ENCODE measurements around the gene KCNH2. TPM values are rescaled to one million over a fixed set of nuclear protein-coding genes. Genes with fewer than 3 reads are reported as not detected.

KCNH2 gene
- total RNA-seq, 1 experiment from 2014 or later, result 16.2 TPM

DNA sequence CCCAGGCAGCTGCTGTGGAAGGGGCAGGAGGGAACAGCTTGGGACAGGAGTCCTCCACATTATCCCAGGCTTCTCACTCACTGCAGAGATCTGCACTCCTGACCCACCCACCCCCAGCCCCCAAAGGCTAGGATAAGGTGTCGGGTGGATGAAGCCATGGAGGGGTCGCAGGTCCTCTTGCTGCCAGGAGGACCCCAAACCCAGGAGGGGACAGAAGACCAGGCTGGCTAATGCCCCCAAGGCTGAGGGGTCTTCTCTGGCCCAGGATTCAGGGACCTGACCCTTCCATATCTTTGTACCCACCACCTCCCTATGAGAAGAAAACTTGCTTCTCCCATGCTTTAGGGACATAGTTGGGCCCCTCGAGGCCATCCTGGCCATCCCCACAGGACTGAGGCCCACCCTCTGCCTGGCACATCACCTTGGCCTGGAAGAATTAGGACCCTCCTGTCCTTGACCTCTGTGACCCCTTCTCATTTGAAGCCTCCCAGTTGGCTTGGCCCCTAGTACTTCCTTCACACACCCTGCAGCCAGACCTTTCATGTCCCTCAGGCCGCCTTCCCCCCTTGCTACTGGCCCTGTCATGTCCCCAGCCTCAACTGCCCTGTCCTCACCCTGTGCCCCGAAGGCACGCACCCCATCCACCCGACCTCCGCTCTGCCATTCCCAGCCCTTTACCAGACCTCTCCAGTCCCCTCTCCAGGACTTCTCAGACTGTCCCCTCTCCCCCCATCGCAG, 21.6 kb downstream of the KCNH2 start:
- POLR2A ChIA-PET, result interaction anchor here (0.6 kb wide), 1 partner anchor 39 kb away, joined by 3 read pairs; no protein-coding TSS in a partner anchor
- no peak for ATAC-seq
- H3K27me3 Mint-ChIP-seq (ENCODE audit: low read depth), result no peaks in the 10 kb centered on the region
- no peaks in the 10 kb centered on the region for H3K9me3 Mint-ChIP-seq
- no peak for DNase-seq (ENCODE audit: low spot score)
- H3K36me3 Mint-ChIP-seq, result peaks cover under 1% of the 10 kb centered on the region; the same call in 1 of the 2 replicates
- H3K4me1 Mint-ChIP-seq, result peaks cover 7% of the 10 kb centered on the region
- peak overlapping the region; percentile 66; the same call in 1 of the 2 replicates for H3K27ac Mint-ChIP-seq
- no peak overlapping the region for H3K4me3 Mint-ChIP-seq
- TF ChIP-seq NFYB (CRISPR knock-in tag; conservative IDR thresholded peaks at IDR 0.05; ENCODE audit: low read depth) (no peak), NFATC4 (CRISPR knock-in tag; IDR thresholded peaks at IDR 0.05) (no peak), NR1H2 (CRISPR knock-in tag; IDR thresholded peaks at IDR 0.05) (no peak), CREB1 (CRISPR knock-in tag; IDR thresholded peaks at IDR 0.05) (no peak), TP53 (CRISPR knock-in tag; IDR thresholded peaks at IDR 0.05) (no peak), SMAD3 (CRISPR knock-in tag; IDR thresholded peaks at IDR 0.05; ENCODE audit: borderline replicate concordance) (no peak), FOXK1 (CRISPR knock-in tag; IDR thresholded peaks at IDR 0.05) (no peak), ELF4 (CRISPR knock-in tag; IDR thresholded peaks at IDR 0.05; ENCODE audit: low read depth) (no peak), ZNF423 (CRISPR knock-in tag; IDR thresholded peaks at IDR 0.05) (no peak)
- TF ChIP-seq, protein P1, sequence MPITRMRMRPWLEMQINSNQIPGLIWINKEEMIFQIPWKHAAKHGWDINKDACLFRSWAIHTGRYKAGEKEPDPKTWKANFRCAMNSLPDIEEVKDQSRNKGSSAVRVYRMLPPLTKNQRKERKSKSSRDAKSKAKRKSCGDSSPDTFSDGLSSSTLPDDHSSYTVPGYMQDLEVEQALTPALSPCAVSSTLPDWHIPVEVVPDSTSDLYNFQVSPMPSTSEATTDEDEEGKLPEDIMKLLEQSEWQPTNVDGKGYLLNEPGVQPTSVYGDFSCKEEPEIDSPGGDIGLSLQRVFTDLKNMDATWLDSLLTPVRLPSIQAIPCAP (CRISPR knock-in tag; IDR thresholded peaks at IDR 0.05), result no peak
- TF ChIP-seq, protein P2, sequence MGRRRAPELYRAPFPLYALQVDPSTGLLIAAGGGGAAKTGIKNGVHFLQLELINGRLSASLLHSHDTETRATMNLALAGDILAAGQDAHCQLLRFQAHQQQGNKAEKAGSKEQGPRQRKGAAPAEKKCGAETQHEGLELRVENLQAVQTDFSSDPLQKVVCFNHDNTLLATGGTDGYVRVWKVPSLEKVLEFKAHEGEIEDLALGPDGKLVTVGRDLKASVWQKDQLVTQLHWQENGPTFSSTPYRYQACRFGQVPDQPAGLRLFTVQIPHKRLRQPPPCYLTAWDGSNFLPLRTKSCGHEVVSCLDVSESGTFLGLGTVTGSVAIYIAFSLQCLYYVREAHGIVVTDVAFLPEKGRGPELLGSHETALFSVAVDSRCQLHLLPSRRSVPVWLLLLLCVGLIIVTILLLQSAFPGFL (CRISPR knock-in tag; IDR thresholded peaks at IDR 0.05; ENCODE audit: borderline replicate concordance), result no peak
- TF ChIP-seq, protein P3, sequence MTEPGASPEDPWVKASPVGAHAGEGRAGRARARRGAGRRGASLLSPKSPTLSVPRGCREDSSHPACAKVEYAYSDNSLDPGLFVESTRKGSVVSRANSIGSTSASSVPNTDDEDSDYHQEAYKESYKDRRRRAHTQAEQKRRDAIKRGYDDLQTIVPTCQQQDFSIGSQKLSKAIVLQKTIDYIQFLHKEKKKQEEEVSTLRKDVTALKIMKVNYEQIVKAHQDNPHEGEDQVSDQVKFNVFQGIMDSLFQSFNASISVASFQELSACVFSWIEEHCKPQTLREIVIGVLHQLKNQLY (CRISPR knock-in tag; IDR thresholded peaks at IDR 0.05), result no peak
- TF ChIP-seq, protein P4, sequence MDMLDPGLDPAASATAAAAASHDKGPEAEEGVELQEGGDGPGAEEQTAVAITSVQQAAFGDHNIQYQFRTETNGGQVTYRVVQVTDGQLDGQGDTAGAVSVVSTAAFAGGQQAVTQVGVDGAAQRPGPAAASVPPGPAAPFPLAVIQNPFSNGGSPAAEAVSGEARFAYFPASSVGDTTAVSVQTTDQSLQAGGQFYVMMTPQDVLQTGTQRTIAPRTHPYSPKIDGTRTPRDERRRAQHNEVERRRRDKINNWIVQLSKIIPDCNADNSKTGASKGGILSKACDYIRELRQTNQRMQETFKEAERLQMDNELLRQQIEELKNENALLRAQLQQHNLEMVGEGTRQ (CRISPR knock-in tag; IDR thresholded peaks at IDR 0.05), result no peak
- TF ChIP-seq, protein P5, sequence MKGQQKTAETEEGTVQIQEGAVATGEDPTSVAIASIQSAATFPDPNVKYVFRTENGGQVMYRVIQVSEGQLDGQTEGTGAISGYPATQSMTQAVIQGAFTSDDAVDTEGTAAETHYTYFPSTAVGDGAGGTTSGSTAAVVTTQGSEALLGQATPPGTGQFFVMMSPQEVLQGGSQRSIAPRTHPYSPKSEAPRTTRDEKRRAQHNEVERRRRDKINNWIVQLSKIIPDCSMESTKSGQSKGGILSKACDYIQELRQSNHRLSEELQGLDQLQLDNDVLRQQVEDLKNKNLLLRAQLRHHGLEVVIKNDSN (CRISPR knock-in tag; IDR thresholded peaks at IDR 0.05), result no peak
- TF ChIP-seq, protein P6, sequence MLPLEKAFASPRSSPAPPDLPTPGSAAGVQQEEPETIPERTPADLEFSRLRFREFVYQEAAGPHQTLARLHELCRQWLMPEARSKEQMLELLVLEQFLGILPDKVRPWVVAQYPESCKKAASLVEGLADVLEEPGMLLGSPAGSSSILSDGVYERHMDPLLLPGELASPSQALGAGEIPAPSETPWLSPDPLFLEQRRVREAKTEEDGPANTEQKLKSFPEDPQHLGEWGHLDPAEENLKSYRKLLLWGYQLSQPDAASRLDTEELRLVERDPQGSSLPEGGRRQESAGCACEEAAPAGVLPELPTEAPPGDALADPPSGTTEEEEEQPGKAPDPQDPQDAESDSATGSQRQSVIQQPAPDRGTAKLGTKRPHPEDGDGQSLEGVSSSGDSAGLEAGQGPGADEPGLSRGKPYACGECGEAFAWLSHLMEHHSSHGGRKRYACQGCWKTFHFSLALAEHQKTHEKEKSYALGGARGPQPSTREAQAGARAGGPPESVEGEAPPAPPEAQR (CRISPR knock-in tag; IDR thresholded peaks at IDR 0.05), result no peak
- CTCF ChIA-PET, result interaction anchor here (1.1 to 2.2 kb wide), 5 partner anchors 29 to 62 kb away, joined by 3 to 12 read pairs (median 4); no protein-coding TSS in a partner anchor

DNA sequence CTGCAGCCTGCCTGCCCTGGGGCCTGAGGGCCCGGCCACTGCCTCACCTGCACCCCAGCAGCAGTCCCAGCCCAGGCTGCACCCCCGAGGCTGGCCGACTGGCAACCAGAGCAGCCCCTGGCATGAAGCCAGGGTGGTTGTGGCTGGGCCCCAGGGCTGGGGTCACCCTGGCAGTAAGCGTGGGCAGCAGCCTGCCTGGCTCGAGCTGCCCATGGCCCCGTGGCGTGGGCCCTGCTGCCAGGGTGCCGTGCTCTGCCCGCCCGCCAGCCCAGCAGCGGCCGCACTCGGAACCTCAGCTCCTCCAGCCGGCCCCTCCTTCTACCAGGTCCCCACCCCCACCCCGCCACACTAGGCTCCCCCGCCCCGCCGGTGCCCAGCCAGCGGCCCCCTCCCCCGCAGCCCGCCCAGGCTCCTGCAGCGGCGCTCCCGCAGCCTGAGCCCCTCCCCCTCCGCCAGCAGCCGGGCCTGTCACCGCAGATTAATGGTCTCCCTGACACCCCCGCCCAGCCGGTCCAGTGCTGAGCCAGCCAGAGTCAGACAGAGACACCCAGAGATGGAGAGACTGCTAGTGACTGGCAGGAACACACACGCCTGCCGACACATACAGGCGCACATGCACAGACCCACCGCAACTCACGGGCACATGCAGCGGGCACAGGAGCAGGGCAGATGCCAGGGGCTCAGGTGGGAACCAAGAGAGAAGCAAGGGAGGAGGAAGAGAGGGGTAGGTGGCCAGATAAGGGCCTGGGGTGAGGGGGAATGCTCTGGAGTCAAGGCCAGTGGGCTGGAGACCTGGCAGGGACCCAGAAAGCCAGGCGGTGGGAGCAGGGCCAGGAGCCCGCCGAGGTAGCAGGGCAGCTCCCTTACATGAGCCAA, 22.4 kb downstream of the KCNH2 start:
- Mint-ChIP-seq H3K9me3 (no peaks in the 10 kb centered on the region), H3K4me3 (no peak overlapping the region), H3K36me3 (peaks cover 4% of the 10 kb centered on the region; the same call in 1 of the 2 replicates), H3K27ac (peak overlapping the region; percentile 76; the same call in 1 of the 2 replicates), H3K4me1 (peaks cover 7% of the 10 kb centered on the region), H3K27me3 (ENCODE audit: low read depth) (no peaks in the 10 kb centered on the region)
- DNase-seq (ENCODE audit: low spot score) (peak; percentile 60), ATAC-seq (peak; percentile 53)
- ChIA-PET CTCF (interaction anchor here (0.5 to 3.0 kb wide), 8 partner anchors 9 to 79 kb away, joined by 3 to 12 read pairs (median 4); no protein-coding TSS in a partner anchor), POLR2A (no interaction called here)
- TF ChIP-seq ZNF219 (CRISPR knock-in tag; IDR thresholded peaks at IDR 0.05; ENCODE audit: borderline replicate concordance) (no peak), NFYB (CRISPR knock-in tag; conservative IDR thresholded peaks at IDR 0.05; ENCODE audit: low read depth) (no peak), NR1H2 (CRISPR knock-in tag; IDR thresholded peaks at IDR 0.05) (no peak), ZNF416 (CRISPR knock-in tag; IDR thresholded peaks at IDR 0.05) (no peak), IRF2 (CRISPR knock-in tag; IDR thresholded peaks at IDR 0.05; ENCODE audit: borderline replicate concordance, low read depth) (no peak), RELA (CRISPR knock-in tag; IDR thresholded peaks at IDR 0.05; ENCODE audit: borderline replicate concordance) (no peak)
- TF ChIP-seq, protein P4 (CRISPR knock-in tag; IDR thresholded peaks at IDR 0.05), result no peak
- TF ChIP-seq, protein P6 (CRISPR knock-in tag; IDR thresholded peaks at IDR 0.05), result no peak
- TF ChIP-seq, protein P7, sequence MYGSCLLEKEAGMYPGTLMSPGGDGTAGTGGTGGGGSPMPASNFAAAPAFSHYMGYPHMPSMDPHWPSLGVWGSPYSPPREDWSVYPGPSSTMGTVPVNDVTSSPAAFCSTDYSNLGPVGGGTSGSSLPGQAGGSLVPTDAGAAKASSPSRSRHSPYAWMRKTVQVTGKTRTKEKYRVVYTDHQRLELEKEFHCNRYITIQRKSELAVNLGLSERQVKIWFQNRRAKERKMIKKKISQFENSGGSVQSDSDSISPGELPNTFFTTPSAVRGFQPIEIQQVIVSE (CRISPR knock-in tag; IDR thresholded peaks at IDR 0.05; ENCODE audit: borderline replicate concordance), result no peak

Data from WTC11 (cell line).